Mononuclear cell (primary cell): ENCODE data around the gene PPP6R1. TPM values are rescaled to one million over a fixed set of nuclear protein-coding genes. Genes with fewer than 3 reads are reported as not detected.
"Not testable (repeated sequence)": the region's sequence is repeated elsewhere in the genome, so short reads cannot be mapped to it uniquely, and the experiment has no call there.

Experiments
- H3K27me3 ChIP-seq: 2 replicates; pipeline ENCODE4 v1.6.0; 2011; ENCODE audit warnings: low read length, control low read depth; ENCODE audit not compliant: insufficient read depth
- H3K4me1 ChIP-seq: 2 replicates; pipeline ENCODE4 v1.5.1; 2011; ENCODE audit warnings: mild to moderate bottlenecking, low read length, control low read depth; ENCODE audit not compliant: insufficient read depth
- H3K4me3 ChIP-seq: 2 replicates; pipeline ENCODE4 v1.5.1; 2011; ENCODE audit warnings: mild to moderate bottlenecking, low read length, moderate library complexity
- H3K9me3 ChIP-seq: 2 replicates; pipeline ENCODE4 v1.5.1; 2011; ENCODE audit warnings: low read depth, mild to moderate bottlenecking, control low read depth, low read length
- total RNA-seq: library from RNA; depleted of rRNA; stranded (reverse); fragments of >200 nt; gene quantifications from one replicate; pipeline ENCODE4 v1.2.3, GENCODE V29; 2012

PPP6R1 gene
- total RNA-seq, 1 donor = 62.5 TPM

DNA sequence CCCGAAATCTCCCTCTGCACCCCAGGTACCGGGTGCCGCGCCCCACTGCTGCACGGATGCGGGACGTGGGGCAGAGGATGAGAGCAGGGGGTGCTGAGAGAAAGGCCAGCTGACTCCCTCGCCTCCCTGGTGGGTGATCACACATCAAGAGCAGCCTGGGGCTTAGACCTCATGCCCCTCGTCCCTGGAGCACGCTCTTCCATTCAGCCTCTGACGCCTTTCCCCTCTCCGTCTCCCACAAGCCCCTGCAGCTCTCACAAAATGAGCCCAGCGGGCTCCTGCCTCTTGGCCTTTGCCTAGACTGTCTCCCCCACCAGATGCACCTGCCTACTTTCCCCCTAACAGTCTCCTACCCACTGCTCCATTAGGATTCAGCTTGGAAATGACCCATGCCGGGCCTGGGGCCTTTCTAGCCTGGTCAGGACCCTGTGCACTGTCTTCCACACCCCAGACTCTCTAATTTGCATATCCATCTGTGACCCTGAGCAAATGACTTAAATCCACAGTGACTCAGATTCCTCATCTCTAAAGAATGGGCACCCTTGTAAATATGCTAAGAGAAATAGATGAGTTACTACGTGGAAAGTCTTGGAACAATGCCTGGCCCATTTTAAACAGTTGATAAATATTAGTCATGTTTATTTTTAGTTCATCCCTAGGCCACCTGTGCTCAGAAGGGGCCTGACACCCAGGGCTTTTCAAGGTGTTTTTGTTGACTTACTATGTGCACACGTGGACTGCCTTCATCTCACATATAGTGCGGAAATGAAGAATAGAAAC lies 48.9 kb downstream of the PPP6R1 start:
- no peaks in the 10 kb centered on the region for H3K9me3 ChIP-seq
- peaks cover 8% of the 10 kb centered on the region for H3K4me1 ChIP-seq
- H3K4me3 ChIP-seq = no peak overlapping the region
- H3K27me3 ChIP-seq = no peaks in the 10 kb centered on the region

GRCh38 chr19:55208880-55209692 lies 49.7 kb downstream of the PPP6R1 start, which contains the start of gene PTPRH:
Gene PTPRH, minus strand, starts transcription at chr19:55209501. Its CDS starts 68 bp downstream, at chr19:55209433.
- Histone ChIP-seq H3K9me3 (no peaks in the 10 kb centered on the region), H3K4me1 (peaks cover 8% of the 10 kb centered on the region), H3K27me3 (no peaks in the 10 kb centered on the region), H3K4me3 (no peak within 1 kb of the TSS)

GRCh38 chr19:55206664-55207500 lies 51.9 kb downstream of the PPP6R1 start:
- H3K27me3 ChIP-seq = no peaks in the 10 kb centered on the region
- no peaks in the 10 kb centered on the region for H3K9me3 ChIP-seq
- H3K4me1 ChIP-seq = peaks cover 8% of the 10 kb centered on the region
- no peak overlapping the region for H3K4me3 ChIP-seq

DNA sequence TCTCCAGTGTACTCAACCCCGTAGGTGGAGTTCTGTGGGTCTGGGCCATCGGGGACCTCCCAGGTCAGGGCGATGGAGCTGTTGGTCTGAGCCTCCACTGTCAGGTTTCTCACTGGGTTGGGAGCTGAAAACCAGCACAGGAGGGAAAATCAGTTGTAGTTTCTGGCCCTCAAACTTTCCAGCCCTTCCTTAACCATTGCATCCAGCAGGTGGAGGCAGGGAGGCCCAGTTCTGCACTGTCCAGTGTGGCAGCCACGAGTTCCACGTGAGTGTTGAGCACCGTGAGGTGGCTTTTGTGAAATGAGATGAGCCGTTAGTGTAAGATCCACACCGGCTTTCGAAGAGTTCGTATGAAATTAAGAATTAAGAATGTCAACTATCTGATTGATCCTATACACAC lies 56.6 kb downstream of the PPP6R1 start:
- not testable (repeated sequence) for H3K27me3 ChIP-seq, H3K4me3 ChIP-seq, H3K9me3 ChIP-seq, H3K4me1 ChIP-seq

DNA sequence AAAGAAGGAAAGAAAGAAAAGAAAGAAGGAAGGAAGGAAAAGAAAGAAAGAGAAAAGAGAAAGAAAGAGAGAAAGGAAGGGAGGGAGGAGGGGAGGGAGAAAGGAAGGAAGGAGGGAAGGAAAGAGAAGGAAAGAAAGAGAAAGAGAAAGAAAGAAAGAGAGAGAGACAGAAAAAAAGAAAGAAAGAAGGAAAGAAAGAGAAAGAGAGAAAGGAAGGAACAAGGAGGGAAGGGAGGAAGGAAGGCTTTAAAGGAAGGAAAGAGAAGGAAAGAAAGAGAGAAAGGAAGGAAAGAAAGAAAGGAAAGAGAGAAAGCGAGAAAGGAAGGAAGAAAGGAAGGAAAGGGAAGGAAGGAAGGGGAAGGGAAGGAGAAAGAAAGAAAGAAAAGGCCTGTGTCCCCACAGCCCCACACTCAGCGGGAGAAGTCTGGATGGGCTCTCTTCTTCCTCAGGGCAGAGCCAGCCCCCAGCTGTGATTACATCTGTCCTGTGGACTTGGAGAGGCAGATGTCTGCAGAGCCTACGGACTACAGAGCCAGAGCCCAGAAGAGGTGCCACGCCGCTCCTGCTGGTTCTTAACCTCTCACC lies 59.1 kb downstream of the PPP6R1 start:
- Histone ChIP-seq H3K27me3 (no peaks in the 10 kb centered on the region), H3K9me3 (no peaks in the 10 kb centered on the region), H3K4me3 (no peak overlapping the region), H3K4me1 (no peaks in the 10 kb centered on the region)

GRCh38 chr19:55198651-55199050 lies 60.2 kb downstream of the PPP6R1 start:
- H3K4me3 ChIP-seq = no peak overlapping the region
- H3K9me3 ChIP-seq = no peaks in the 10 kb centered on the region
- H3K27me3 ChIP-seq = no peaks in the 10 kb centered on the region
- no peaks in the 10 kb centered on the region for H3K4me1 ChIP-seq

GRCh38 chr19:55197528-55197927 lies 61.3 kb downstream of the PPP6R1 start:
- Histone ChIP-seq H3K4me3 (no peak overlapping the region), H3K27me3 (no peaks in the 10 kb centered on the region), H3K9me3 (no peaks in the 10 kb centered on the region), H3K4me1 (no peaks in the 10 kb centered on the region)

GRCh38 chr19:55196803-55197202 lies 62.0 kb downstream of the PPP6R1 start:
- no peak overlapping the region for H3K4me3 ChIP-seq
- no peaks in the 10 kb centered on the region for H3K27me3 ChIP-seq
- H3K9me3 ChIP-seq = no peaks in the 10 kb centered on the region
- H3K4me1 ChIP-seq = no peaks in the 10 kb centered on the region

- Histone ChIP-seq H3K27me3 (no peaks in the 10 kb centered on the region), H3K4me3 (no peak overlapping the region), H3K4me1 (no peaks in the 10 kb centered on the region), H3K9me3 (no peaks in the 10 kb centered on the region)
These were observed 65.3 kb downstream of the PPP6R1 start for GRCh38 chr19:55193481-55193880.

DNA sequence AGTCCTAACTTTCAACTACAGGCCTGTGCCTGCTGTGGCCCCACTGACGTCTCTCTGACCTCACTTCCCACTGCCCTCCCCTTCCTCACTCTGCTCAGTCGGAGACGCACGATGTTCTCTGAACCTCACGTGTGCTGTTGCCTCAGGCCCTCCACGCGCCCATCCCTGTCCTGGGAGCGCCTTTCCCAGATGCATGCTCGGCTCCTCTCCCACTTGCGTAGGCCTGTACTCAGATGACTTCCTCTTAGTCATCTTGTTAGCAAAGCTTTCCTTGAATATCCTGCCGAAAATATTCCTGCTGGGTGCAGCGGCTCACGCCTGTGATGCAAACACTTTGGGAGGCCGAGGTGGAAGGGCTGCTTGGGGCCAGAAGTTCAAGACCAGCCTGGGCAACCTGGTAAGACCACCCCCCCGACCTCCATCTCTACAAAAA lies 69.4 kb downstream of the PPP6R1 start:
- H3K4me1 ChIP-seq = no peaks in the 10 kb centered on the region
- no peaks in the 10 kb centered on the region for H3K9me3 ChIP-seq
- no peak overlapping the region for H3K4me3 ChIP-seq
- H3K27me3 ChIP-seq = no peaks in the 10 kb centered on the region

GRCh38 chr19:55188625-55189024 lies 70.2 kb downstream of the PPP6R1 start:
- Histone ChIP-seq H3K9me3 (no peaks in the 10 kb centered on the region), H3K4me1 (no peaks in the 10 kb centered on the region), H3K4me3 (no peak overlapping the region), H3K27me3 (no peaks in the 10 kb centered on the region)

DNA sequence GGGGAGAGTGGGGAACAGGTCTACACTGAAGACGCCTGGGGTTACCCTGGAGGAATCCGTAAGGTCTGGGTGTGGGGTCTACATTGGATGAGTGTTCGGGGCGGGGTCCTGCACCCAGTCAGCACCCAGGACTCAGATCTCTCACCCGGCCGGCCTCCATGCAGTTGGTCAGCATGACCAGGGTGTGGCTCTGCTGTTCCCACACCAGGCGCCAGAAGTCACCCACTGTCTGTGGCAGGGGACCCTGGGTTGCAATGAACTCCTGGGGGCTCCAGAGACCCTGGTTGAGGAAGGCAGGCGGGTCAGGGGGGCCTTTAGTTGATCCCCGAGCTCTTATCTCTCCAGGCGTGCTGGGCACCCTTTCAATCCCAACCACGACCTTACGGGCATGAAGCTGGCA lies 72.7 kb downstream of the PPP6R1 start:
- H3K9me3 ChIP-seq = no peaks in the 10 kb centered on the region
- no peak overlapping the region for H3K4me3 ChIP-seq
- peaks cover 10% of the 10 kb centered on the region for H3K27me3 ChIP-seq
- H3K4me1 ChIP-seq = no peaks in the 10 kb centered on the region

DNA sequence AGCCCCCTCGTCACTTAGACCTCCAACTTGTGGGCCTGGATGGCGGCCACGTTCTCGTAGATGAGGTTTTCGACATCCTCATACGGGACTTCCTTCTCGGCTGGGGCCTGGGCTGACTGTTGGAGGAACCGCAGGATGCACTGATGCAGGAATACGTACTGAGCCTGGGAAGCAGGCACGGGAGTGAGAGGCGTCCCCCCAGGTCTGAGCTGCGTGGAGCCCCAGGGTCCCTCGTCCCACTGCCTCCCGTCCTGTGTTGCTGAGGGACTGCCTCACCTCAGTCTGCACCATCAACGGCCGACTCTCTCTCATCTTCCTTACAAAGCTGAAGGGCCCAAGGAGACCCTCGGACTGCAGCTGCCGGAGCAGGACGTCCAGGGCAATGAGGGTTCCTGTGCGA lies 77.1 kb downstream of the PPP6R1 start:
- Histone ChIP-seq H3K4me3 (no peak overlapping the region), H3K4me1 (peaks cover 20% of the 10 kb centered on the region), H3K27me3 (peaks cover 39% of the 10 kb centered on the region), H3K9me3 (no peaks in the 10 kb centered on the region)
